GM23248 (cell line): Measurements from ENCODE around the gene FAM90A26. TPM values are rescaled to one million over a fixed set of nuclear protein-coding genes. Genes with fewer than 3 reads are reported as not detected.
"Not testable (repeated sequence)": the region's sequence is repeated elsewhere in the genome, so short reads cannot be mapped to it uniquely, and the experiment has no call there.

ENCODE experiments used
- DNase-seq: peaks from one replicate; pipeline ENCODE4 v3.0.0-alpha.2; 2015
- H2AFZ ChIP-seq: fragments of 200-600 bp; sonication (generic); 2 replicates; pipeline ENCODE4 v1.6.1; 2016; ENCODE audit warnings: antibody characterized with exemption
- H3F3A ChIP-seq: fragments of 200-600 bp; sonication (generic); 2 replicates; pipeline ENCODE4 v1.6.1; 2016; ENCODE audit warnings: mild to moderate bottlenecking, antibody characterized with exemption, mixed run types; ENCODE audit not compliant: insufficient read depth
- H3K27ac ChIP-seq: fragments of 200-600 bp; sonication (generic); 2 replicates; pipeline ENCODE4 v1.5.1; 2016; ENCODE audit warnings: mild to moderate bottlenecking
- H3K27me3 ChIP-seq: fragments of 200-600 bp; sonication (generic); replicated peaks from 2 replicates; pipeline ENCODE4 v1.6.1; 2016; ENCODE audit warnings: mild to moderate bottlenecking; ENCODE audit not compliant: insufficient read depth
- H3K36me3 ChIP-seq: fragments of 200-600 bp; sonication (generic); 2 replicates; pipeline ENCODE4 v1.6.1; 2016; ENCODE audit warnings: low read depth, mild to moderate bottlenecking
- H3K4me1 ChIP-seq: fragments of 200-600 bp; sonication (generic); 2 replicates; pipeline ENCODE4 v1.6.1; 2016; ENCODE audit warnings: mild to moderate bottlenecking; ENCODE audit not compliant: insufficient read depth
- H3K4me2 ChIP-seq: fragments of 200-600 bp; sonication (generic); one replicate; pipeline ENCODE4 v1.6.1; 2016; ENCODE audit warnings: mild to moderate bottlenecking; ENCODE audit not compliant: unreplicated experiment
- H3K4me3 ChIP-seq: fragments of 200-600 bp; sonication (generic); 2 replicates; pipeline ENCODE4 v1.5.1; 2016; ENCODE audit warnings: mild to moderate bottlenecking
- H3K79me2 ChIP-seq: fragments of 200-600 bp; sonication (generic); 2 replicates; pipeline ENCODE4 v1.6.1; 2016; ENCODE audit warnings: mild to moderate bottlenecking; ENCODE audit not compliant: insufficient read depth
- H3K9ac ChIP-seq: fragments of 200-600 bp; sonication (generic); 2 replicates; pipeline ENCODE4 v1.6.1; 2016; ENCODE audit warnings: mild to moderate bottlenecking
- H3K9me2 ChIP-seq: fragments of 200-600 bp; sonication (generic); 2 replicates; pipeline ENCODE4 v1.6.1; 2016; ENCODE audit warnings: mixed run types, mild to moderate bottlenecking, moderate library complexity; ENCODE audit not compliant: insufficient read depth
- H3K9me3 ChIP-seq: fragments of 200-600 bp; sonication (generic); one replicate; pipeline ENCODE4 v1.6.1; 2017; ENCODE audit warnings: low read depth
- H4K20me1 ChIP-seq: fragments of 200-600 bp; sonication (generic); 2 replicates; pipeline ENCODE4 v1.6.0; 2016; ENCODE audit not compliant: insufficient read depth
- WGBS, 2 experiments: methylation state at CpG; one replicate each; pipeline ENCODE4 v1.1.6; 2015 to 2017; ENCODE audit warnings: low lambda C conversion rate in 2 of 2, low coverage in 1 of 2; ENCODE audit errors: missing lambda C conversion rate in 2 of 2; 5-methylcytosine and 5-hydroxymethylcytosine counted together
- in situ Hi-C: fragments of 300-500 bp; cut with MboI; formaldehyde crosslinking; loops from 2 replicates; pipeline ENCODE4 v1.15.0; 2020
- polyA plus RNA-seq: library from polyadenylated mRNA; unstranded; fragments of >200 nt; fragmentation: Nextera tagmentation; extraction: Ambion mirVana; gene quantifications from 2 replicates; pipeline ENCODE4 v1.2.1, GENCODE V29; 2016
- total RNA-seq: library from RNA; depleted of rRNA; stranded (reverse); fragments of >200 nt; shearing (Covaris generic); gene quantifications from 2 replicates; pipeline ENCODE4 v1.2.3, GENCODE V29; 2014

Gene FAM90A26
- total and polyA plus RNA-seq, 2 experiments from 2014 or later, result not detected

DNA sequence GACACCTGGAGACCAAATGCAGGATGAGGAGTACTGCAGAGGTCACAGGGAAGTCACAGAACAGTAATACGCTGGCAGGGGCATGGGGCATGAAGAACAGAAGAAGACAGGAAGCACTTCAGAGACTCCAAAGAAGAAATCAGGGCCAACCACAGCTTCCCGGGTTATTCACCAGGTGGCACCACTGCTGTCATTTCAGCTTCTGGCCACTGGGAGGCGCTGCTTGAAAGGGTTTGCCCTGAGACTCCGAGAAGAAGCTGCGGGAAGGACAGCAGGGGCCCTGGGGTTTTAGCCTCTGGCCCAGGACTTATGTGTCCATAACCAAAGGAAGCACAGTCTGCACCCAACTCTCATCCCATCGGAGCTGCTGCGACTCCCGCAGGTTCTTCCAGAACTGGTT lies 4.2 kb upstream of the FAM90A26 start:
- H3K4me3 ChIP-seq, H3K36me3 ChIP-seq, in situ Hi-C loops, H3K4me1 ChIP-seq, H3K27me3 ChIP-seq, H3K79me2 ChIP-seq, H3K9me3 ChIP-seq, DNase-seq, H3K9ac ChIP-seq, H3K27ac ChIP-seq, H2AFZ ChIP-seq, H3K4me2 ChIP-seq, H3K9me2 ChIP-seq, H4K20me1 ChIP-seq, H3F3A ChIP-seq: not testable (repeated sequence)
- no CpG with 5 or more reads among the region's 8 CpGs for WGBS, 2 experiments

DNA sequence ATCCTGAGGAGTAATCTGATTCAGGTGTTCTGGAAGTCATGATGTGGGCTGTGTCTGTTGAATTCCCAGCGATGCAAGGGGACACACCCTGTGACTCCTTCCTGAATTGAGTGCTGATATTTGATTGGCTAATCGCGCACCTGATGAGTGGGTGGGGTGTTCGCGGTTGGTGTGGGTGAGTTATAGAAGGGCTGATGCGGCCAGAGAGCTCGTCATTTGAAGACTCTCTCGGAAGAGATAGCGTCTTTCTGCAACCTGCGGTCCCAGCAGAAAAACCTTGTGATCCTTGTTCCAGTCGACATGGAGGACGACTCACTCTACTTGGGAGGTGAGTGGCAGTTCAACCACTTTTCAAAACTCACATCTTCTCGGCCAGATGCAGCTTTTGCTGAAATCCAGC lies 40.1 kb downstream of the FAM90A26 start, which contains the start of gene USP17L10:
Gene USP17L10, plus strand, starts transcription at position 301 of the 400 bp plus-strand sequence. Its CDS starts 0 bp downstream, at position 301.
- H2AFZ ChIP-seq, result not testable (repeated sequence)

DNA sequence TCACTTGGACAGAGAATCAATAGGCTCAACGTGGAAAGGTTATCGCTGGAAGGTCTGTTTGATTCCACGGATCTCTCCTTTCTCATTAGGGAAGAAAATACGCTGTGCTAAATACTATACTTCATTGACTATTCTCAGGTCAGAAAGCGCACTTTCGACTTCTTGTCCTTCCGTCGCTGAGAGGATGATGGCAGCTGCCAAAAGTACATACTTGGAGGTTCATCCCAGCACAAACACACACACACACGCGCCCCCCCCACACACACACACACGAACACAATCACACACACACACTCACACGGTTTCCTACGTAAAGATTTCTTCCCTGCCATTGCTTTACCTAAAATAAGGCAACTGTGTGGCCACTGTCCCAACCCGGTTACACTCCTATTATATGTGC lies 44.5 kb downstream of the FAM90A26 start:
- H3K4me1 ChIP-seq, H2AFZ ChIP-seq, H3F3A ChIP-seq, H3K4me2 ChIP-seq, H4K20me1 ChIP-seq, in situ Hi-C loops, H3K27ac ChIP-seq, H3K9me2 ChIP-seq, H3K36me3 ChIP-seq, H3K9ac ChIP-seq, H3K27me3 ChIP-seq, H3K9me3 ChIP-seq, H3K79me2 ChIP-seq, H3K4me3 ChIP-seq, DNase-seq: not testable (repeated sequence)
- 49 to 59% methylated on average over 9 to 12 of the region's 14 CpGs for WGBS, 2 experiments

More for the DNA sequence above, 40.1 kb downstream of the FAM90A26 start, which contains the start of gene USP17L10:
- in situ Hi-C loops, H3K27ac ChIP-seq, H4K20me1 ChIP-seq, DNase-seq, H3K9me3 ChIP-seq, H3K9ac ChIP-seq, H3K4me2 ChIP-seq, H3K4me1 ChIP-seq, H3F3A ChIP-seq, H3K4me3 ChIP-seq, H3K79me2 ChIP-seq, H3K9me2 ChIP-seq, H3K27me3 ChIP-seq, H3K36me3 ChIP-seq: not testable (repeated sequence)
- no CpG with 5 or more reads among the region's 13 CpGs for WGBS, 2 experiments

DNA sequence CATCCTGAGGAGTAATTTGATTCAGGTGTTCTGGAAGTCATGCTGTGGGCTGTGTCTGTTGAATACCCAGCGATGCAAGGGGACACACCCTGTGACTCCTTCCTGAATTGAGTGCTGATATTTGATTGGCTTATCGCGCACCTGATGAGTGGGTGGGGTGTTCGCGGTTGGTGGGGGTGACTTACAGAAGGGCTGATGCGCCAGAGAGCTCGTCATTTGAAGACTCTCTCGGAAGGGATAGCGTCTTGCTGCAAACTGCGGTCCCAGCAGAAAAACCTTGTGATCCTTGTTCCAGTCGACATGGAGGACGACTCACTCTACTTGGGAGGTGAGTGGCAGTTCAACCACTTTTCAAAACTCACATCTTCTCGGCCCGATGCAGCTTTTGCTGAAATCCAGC lies 44.9 kb downstream of the FAM90A26 start, which contains the start of gene USP17L11:
Gene USP17L11, plus strand, starts transcription at position 301 of the 400 bp plus-strand sequence. Its CDS starts 0 bp downstream, at position 301.
- H3K27me3 ChIP-seq, H3K4me3 ChIP-seq, H3F3A ChIP-seq, H3K4me2 ChIP-seq, H4K20me1 ChIP-seq, H3K36me3 ChIP-seq, H3K79me2 ChIP-seq, H2AFZ ChIP-seq, DNase-seq, H3K9me2 ChIP-seq, in situ Hi-C loops, H3K9me3 ChIP-seq, H3K4me1 ChIP-seq, H3K27ac ChIP-seq, H3K9ac ChIP-seq: not testable (repeated sequence)
- no CpG with 5 or more reads among the region's 14 CpGs for WGBS, 2 experiments

DNA sequence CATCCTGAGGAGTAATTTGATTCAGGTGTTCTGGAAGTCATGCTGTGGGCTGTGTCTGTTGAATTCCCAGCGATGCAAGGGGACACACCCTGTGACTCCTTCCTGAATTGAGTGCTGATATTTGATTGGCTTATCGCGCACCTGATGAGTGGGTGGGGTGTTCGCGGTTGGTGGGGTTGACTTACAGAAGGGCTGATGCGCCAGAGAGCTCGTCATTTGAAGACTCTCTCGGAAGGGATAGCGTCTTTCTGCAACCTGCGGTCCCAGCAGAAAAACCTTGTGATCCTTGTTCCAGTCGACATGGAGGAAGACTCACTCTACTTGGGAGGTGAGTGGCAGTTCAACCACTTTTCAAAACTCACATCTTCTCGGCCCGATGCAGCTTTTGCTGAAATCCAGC lies 49.6 kb downstream of the FAM90A26 start, which contains the start of gene USP17L12:
Gene USP17L12, plus strand, starts transcription at position 301 of the 400 bp plus-strand sequence. Its CDS starts 0 bp downstream, at position 301.
- H3K9me3 ChIP-seq, in situ Hi-C loops, H3K27me3 ChIP-seq, H3K4me2 ChIP-seq, H3K4me1 ChIP-seq, H3K4me3 ChIP-seq, H3K79me2 ChIP-seq, H3K9me2 ChIP-seq, DNase-seq, H2AFZ ChIP-seq, H3K27ac ChIP-seq, H3K36me3 ChIP-seq, H4K20me1 ChIP-seq, H3K9ac ChIP-seq, H3F3A ChIP-seq: not testable (repeated sequence)
- WGBS, 2 experiments, result no CpG with 5 or more reads among the region's 13 CpGs

DNA sequence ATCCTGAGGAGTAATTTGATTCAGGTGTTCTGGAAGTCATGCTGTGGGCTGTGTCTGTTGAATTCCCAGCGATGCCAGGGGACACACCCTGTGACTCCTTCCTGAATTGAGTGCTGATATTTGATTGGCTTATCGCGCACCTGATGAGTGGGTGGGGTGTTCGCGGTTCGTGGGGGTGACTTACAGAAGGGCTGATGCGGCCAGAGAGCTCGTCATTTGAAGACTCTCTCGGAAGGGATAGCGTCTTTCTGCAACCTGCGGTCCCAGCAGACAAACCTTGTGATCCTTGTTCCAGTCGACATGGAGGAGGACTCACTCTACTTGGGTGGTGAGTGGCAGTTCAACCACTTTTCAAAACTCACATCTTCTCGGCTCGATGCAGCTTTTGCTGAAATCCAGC lies 54.4 kb downstream of the FAM90A26 start, which contains the start of gene USP17L13:
Gene USP17L13, plus strand, starts transcription at position 301 of the 400 bp plus-strand sequence. Its CDS starts 0 bp downstream, at position 301.
- H3K27ac ChIP-seq, H3K9me2 ChIP-seq, H3K9ac ChIP-seq, H3K4me2 ChIP-seq, DNase-seq, H3F3A ChIP-seq, H4K20me1 ChIP-seq, H3K36me3 ChIP-seq, H3K79me2 ChIP-seq, H2AFZ ChIP-seq, H3K4me3 ChIP-seq, in situ Hi-C loops, H3K27me3 ChIP-seq, H3K9me3 ChIP-seq, H3K4me1 ChIP-seq: not testable (repeated sequence)
- no CpG with 5 or more reads among the region's 14 CpGs for WGBS, 2 experiments
